GM21367 (cell line): ENCODE results near the gene COX7B2.

Experiments used
- ATAC-seq: cut with Tn5 transposase; IDR thresholded peaks from one replicate; pipeline ENCODE4 v1.9.1; 2021; ENCODE audit not compliant: unreplicated experiment

COX7B2 gene

DNA sequence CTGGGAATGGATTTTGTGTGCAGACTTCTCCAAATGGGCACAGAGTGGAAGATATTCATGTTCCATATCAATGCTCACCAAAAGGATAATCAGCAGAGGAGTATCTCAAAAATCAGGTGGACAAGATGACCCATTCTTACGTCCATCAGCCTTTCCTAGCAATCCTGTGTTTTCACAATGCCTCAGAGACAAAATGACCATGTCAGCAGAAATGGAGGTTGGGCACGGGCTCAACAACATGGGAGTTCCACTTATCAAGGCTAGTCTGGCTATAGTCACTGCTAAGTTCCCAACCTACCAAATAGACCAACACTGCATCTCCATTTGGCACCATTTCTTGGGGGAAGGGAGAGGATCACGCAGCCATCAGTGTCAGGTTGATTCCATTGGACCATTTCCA, 179.0 kb downstream of the COX7B2 start:
- ATAC-seq, result no peak

DNA sequence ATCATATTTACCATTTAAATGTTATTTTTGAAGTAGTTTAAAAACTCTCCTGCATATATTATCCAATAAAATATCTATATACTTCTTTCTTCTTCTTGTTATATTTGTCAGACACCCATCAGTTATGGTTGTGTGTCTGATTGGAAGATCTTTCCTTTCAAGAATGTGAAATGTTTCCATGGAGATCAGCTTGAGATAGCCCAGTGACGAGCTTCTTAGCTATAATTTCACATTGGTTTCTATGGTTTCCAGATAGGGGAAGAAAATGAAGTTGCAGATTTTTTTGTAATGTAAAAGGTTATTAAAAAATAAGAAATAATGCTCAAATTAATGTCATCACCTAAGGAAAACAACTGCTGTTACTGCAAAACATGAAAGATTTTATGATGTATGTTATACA, 189.0 kb downstream of the COX7B2 start:
- ATAC-seq, result no peak

DNA sequence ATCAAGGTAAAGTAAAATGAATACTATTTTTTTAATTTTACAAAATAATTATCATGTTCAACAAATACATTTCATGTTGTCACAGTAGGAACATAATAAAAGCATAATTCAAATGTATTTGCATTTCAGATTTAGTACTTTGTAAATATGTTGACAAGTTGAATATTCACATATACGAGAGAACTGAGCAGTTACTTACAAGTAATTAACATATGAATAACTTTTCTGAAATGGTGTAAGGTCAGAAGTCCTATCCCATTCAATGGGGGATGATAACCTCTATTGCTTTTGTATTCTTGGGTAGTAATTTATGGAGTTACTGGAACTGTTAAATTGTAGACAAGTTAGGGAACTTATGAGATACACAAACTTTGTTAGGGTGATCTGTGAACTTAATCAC, 191.1 kb downstream of the COX7B2 start:
- ATAC-seq, result no peak

DNA sequence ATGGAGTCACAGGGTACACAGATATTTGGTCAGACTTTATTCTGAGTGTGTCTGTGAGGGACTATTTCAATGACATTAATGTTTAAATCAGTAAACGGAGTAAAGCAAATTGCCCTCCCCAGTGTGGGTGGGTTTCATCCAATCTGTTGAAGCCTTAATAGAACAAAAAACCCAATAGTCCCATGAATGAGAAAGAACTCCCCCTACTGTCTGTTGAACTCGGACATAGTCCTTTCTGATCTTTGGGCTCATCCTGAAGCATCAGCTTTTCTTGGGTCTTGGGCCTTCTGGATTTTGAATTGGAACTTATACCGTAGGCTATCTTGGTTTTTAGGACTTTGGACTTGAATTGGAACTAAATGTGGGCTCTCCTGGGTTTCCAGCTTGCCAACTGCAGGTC, 193.6 kb downstream of the COX7B2 start:
- ATAC-seq, result no peak

DNA sequence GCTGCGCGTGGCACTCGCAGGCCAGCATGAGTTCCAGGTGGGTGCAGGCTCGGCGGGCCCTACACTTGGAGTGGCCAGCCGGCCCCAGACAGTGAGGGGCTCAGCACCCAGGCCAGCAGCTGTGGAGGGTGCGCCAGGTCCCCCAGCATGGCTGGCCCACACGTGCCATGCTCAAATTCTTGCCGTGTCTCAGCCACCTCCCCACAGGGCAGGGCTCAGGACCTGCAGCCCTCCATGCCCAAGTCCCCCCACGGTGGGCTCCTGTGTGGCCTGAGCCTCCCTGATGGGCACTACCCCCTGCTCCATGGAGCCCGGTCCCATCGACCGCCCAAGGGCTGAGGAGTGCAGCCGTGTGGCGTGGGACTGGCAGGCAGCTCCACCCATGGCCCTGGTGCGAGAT, 210.2 kb downstream of the COX7B2 start:
- no peak for ATAC-seq
